Smooth muscle cell (in vitro differentiated cells): ENCODE results near the gene TJAP1. TPM values are rescaled to one million over a fixed set of nuclear protein-coding genes. Genes with fewer than 3 reads are reported as not detected.
A peak's percentile ranks its signal among the peaks of the same experiment; 100 is the strongest.

ENCODE experiments used
- DNase-seq: peaks from one replicate; lab custom pipeline; 2025; ENCODE audit not compliant: unreplicated experiment; lab: John Stamatoyannopoulos, UW
- H2AFZ ChIP-seq: fragments of 200-600 bp; sonication (generic); 2 replicates; pipeline ENCODE4 v1.6.0; 2016; ENCODE audit warnings: antibody characterized with exemption, low read depth, mild to moderate bottlenecking
- H3F3A ChIP-seq: fragments of 200-600 bp; sonication (generic); 2 replicates; pipeline ENCODE4 v1.6.0; 2017; ENCODE audit warnings: antibody characterized with exemption, low read depth
- H3K27ac ChIP-seq: fragments of 200-600 bp; sonication (generic); 2 replicates; pipeline ENCODE4 v1.5.1; 2016; ENCODE audit warnings: low read depth, mild to moderate bottlenecking
- H3K27me3 ChIP-seq: fragments of 200-600 bp; sonication (generic); 2 replicates; pipeline ENCODE4 v1.6.1; 2016; ENCODE audit warnings: low read depth, mild to moderate bottlenecking
- H3K36me3 ChIP-seq: fragments of 200-600 bp; sonication (generic); 2 replicates; pipeline ENCODE4 v1.5.1; 2016; ENCODE audit warnings: low read depth
- H3K4me1 ChIP-seq: fragments of 200-600 bp; sonication (generic); 2 replicates; pipeline ENCODE4 v1.5.1; 2016; ENCODE audit warnings: low read depth
- H3K4me2 ChIP-seq: fragments of 200-600 bp; sonication (generic); 2 replicates; pipeline ENCODE4 v1.6.0; 2016; ENCODE audit warnings: mild to moderate bottlenecking
- H3K4me3 ChIP-seq: fragments of 200-600 bp; sonication (generic); 2 replicates; pipeline ENCODE4 v1.5.1; 2016; ENCODE audit warnings: mild to moderate bottlenecking
- H3K79me2 ChIP-seq: fragments of 200-600 bp; sonication (generic); 2 replicates; pipeline ENCODE4 v1.6.0; 2016; ENCODE audit warnings: low read depth, mild to moderate bottlenecking
- H3K9ac ChIP-seq: fragments of 200-600 bp; sonication (generic); 2 replicates; pipeline ENCODE4 v1.6.0; 2016; ENCODE audit warnings: low read depth
- H3K9me3 ChIP-seq: fragments of 200-600 bp; sonication (generic); replicated peaks from 2 replicates; pipeline ENCODE4 v1.5.1; 2016; ENCODE audit warnings: low read depth
- H4K20me1 ChIP-seq: fragments of 200-600 bp; sonication (generic); 2 replicates; pipeline ENCODE4 v1.6.0; 2016; ENCODE audit warnings: low read depth
- CTCF ChIP-seq: fragments of 200-600 bp; sonication (generic); IDR thresholded peaks from 2 replicates; pipeline ENCODE4 v1.5.1; 2017; ENCODE audit warnings: borderline replicate concordance, mild to moderate bottlenecking, antibody characterized with exemption; ENCODE audit not compliant: insufficient read depth, poor library complexity, severe bottlenecking
- WGBS: methylation state at CpG from one replicate; pipeline ENCODE4 v1.1.7; 2016; ENCODE audit warnings: low lambda C conversion rate; 5-methylcytosine and 5-hydroxymethylcytosine counted together
- polyA plus RNA-seq: library from polyadenylated mRNA; unstranded; fragments of >200 nt; fragmentation: Nextera tagmentation; extraction: Ambion mirVana; gene quantifications from 2 replicates; pipeline ENCODE4 v1.2.1, GENCODE V29; 2016
- total RNA-seq: library from RNA; depleted of rRNA; stranded (reverse); fragments of >200 nt; gene quantifications from 2 replicates; pipeline ENCODE4 v1.2.3, GENCODE V29; 2014

The TJAP1 gene
- total and polyA plus RNA-seq, 2 experiments from 2014 or later = 9.3 to 13.5 TPM

- H2AFZ ChIP-seq = peak within 1 kb of the TSS; percentile 84
- peak within 1 kb of the TSS; percentile 97 for H3K4me2 ChIP-seq
- H3K27ac ChIP-seq = peak within 1 kb of the TSS; percentile 87
- H3K9ac ChIP-seq = peak within 1 kb of the TSS; percentile 96
- under 1% methylated on average over 57 of the region's 57 CpGs for WGBS
- peak within 1 kb of the TSS; percentile 79 for H3K4me3 ChIP-seq
- H3K27me3 ChIP-seq = no peaks in the 10 kb centered on the region
- H3K36me3 ChIP-seq = peaks cover 9% of the 10 kb centered on the region
- no peaks in the 10 kb centered on the region for H3K9me3 ChIP-seq
- TF ChIP-seq CTCF = no peak
- H3K79me2 ChIP-seq = peaks cover 43% of the 10 kb centered on the region
- H3K4me1 ChIP-seq = peaks cover 19% of the 10 kb centered on the region
- peak; percentile 86 for DNase-seq
- H4K20me1 ChIP-seq = peaks cover 26% of the 10 kb centered on the region
- peaks cover 28% of the 10 kb centered on the region for H3F3A ChIP-seq
Observed at GRCh38 chr6:43516697-43517504, 39.5 kb downstream of the TJAP1 start, which contains the start of the genes POLR1C and YIPF3. POLR1C (plus strand) TSS chr6:43517089; CDS start chr6:43517110, 21 bp downstream. YIPF3 (minus strand) TSS chr6:43516926; CDS start chr6:43516807, 119 bp downstream.

GRCh38 chr6:43517505-43518357, 40.4 kb downstream of the TJAP1 start:
- H3K9me3 ChIP-seq = no peaks in the 10 kb centered on the region
- DNase-seq = no peak
- 9% methylated on average over 10 of the region's 10 CpGs for WGBS
- peak overlapping the region; percentile 79 for H3K4me3 ChIP-seq
- peaks cover 22% of the 10 kb centered on the region for H3F3A ChIP-seq
- peak overlapping the region; percentile 51 for H2AFZ ChIP-seq
- H4K20me1 ChIP-seq = peaks cover 26% of the 10 kb centered on the region
- H3K4me1 ChIP-seq = peaks cover 19% of the 10 kb centered on the region
- H3K27me3 ChIP-seq = no peaks in the 10 kb centered on the region
- peak overlapping the region; percentile 97 for H3K4me2 ChIP-seq
- H3K27ac ChIP-seq = peak overlapping the region; percentile 87
- H3K9ac ChIP-seq = peak overlapping the region; percentile 96
- peaks cover 43% of the 10 kb centered on the region for H3K79me2 ChIP-seq
- no peak for TF ChIP-seq CTCF
- H3K36me3 ChIP-seq = peaks cover 18% of the 10 kb centered on the region

DNA sequence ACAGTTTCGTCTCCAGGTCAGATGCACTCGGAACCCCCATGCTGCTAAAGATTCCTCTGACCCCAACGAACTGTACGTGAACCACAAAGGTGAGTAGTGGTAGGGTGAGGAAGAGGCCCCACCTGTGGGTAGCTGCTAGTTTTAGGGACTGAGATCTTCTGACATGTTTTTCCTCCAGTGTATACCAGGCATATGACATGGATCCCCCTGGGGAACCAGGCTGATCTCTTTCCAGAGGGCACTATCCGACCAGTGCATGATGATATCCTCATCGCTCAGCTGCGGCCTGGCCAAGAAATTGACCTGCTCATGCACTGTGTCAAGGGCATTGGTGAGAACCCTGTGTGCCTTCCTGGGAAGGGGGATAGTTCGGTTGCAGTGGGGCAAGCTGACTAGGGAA, 42.7 kb downstream of the TJAP1 start:
- no peak overlapping the region for H3K4me2 ChIP-seq
- peaks cover 19% of the 10 kb centered on the region for H3K36me3 ChIP-seq
- no peak overlapping the region for H2AFZ ChIP-seq
- H3K9me3 ChIP-seq = no peaks in the 10 kb centered on the region
- no peak overlapping the region for H3K9ac ChIP-seq
- H3K79me2 ChIP-seq = peaks cover 36% of the 10 kb centered on the region
- H3K27ac ChIP-seq = no peak overlapping the region
- no peak for TF ChIP-seq CTCF
- H3K27me3 ChIP-seq = no peaks in the 10 kb centered on the region
- DNase-seq = no peak
- 98% methylated on average over 8 of the region's 8 CpGs for WGBS
- H3K4me3 ChIP-seq = no peak overlapping the region
- peaks cover 18% of the 10 kb centered on the region for H3K4me1 ChIP-seq
- peaks cover 13% of the 10 kb centered on the region for H3F3A ChIP-seq
- H4K20me1 ChIP-seq = peaks cover 8% of the 10 kb centered on the region
